ENCODE measurements around the gene SYS1. TPM values are rescaled to one million over a fixed set of nuclear protein-coding genes. Genes with fewer than 3 reads are reported as not detected.

SYS1 gene
- total RNA-seq, 1 experiment from 2014 or later = 29.1 TPM

DNA sequence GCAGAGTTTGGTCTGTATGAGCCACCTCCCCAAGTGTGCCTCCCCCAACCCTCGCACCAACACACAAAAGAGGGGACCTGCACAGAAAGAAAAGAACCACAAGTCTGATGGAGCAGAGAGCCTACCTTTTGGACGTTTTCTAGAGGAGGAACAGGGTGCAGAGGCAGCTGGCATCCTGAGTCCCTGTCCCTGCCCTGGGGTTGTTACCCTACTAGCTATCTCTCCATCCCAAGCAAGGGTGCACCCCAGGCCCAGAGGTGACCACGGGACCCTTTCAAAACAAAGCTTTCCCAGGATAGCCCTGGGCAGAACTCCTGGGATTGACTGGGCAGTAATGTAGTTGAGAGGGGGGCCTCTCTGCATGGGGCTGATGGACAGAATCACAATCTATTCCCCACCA is 45.1 kb upstream of the SYS1 start:
- no TSS peak for BruUV-seq (replicated peaks)
- Histone ChIP-seq H3K9me3 (ENCODE audit: control insufficient read depth, insufficient read depth, low read depth, low read length) (no peaks in the 10 kb centered on the region), H3K4me3 (ENCODE audit: low read depth in 2 of 2, low read length in 2 of 2) (no peak overlapping the region), H3K4me1 (ENCODE audit: control insufficient read depth, insufficient read depth, low read length) (peaks cover 10% of the 10 kb centered on the region), H3K27me3 (ENCODE audit: control insufficient read depth, insufficient read depth, low read length) (no peaks in the 10 kb centered on the region), H3K36me3 (ENCODE audit: control insufficient read depth, insufficient read depth, low read length) (no peaks in the 10 kb centered on the region), H3K27ac (ENCODE audit: low read length) (no peak overlapping the region)
- intact Hi-C loops (cut with micrococcal nuclease; ENCODE audit: unreplicated experiment) = no loop called here
- CTCF ChIA-PET = interaction anchor here (0.5 kb wide), 2 partner anchors 15 to 52 kb away, joined by 3 to 5 read pairs; no protein-coding TSS in a partner anchor
- no peak for DNase-seq (ENCODE audit: low read depth, low spot score)
- no peak for TF ChIP-seq TCF7L2 (IDR thresholded peaks at IDR 0.05; ENCODE audit: low read depth, low read length)
- TF ChIP-seq POLR2AphosphoS5 (IDR thresholded peaks at IDR 0.05; ENCODE audit: low read depth, low read length) = no peak
- no peak for TF ChIP-seq SIN3A (IDR thresholded peaks at IDR 0.05; ENCODE audit: borderline replicate concordance, insufficient read depth, low read depth, low read length)
- TF ChIP-seq REST (IDR thresholded peaks at IDR 0.05; ENCODE audit: insufficient read depth in 1 of 2, low read depth in 2 of 2, low read length in 1 of 2) = no peak
- TF ChIP-seq CTCF (IDR thresholded peaks at IDR 0.05) = no peak
- no peak for ATAC-seq
- in situ Hi-C loops (cut with HindIII; ENCODE audit: low pct_unique_long_range_greater_than_20kb, low sequenced_read_pairs) = no loop called here
- POLR2A ChIA-PET = no interaction called here

GRCh38 chr20:45318386-45318939 is 44.5 kb upstream of the SYS1 start:
- no peak for TF ChIP-seq POLR2AphosphoS5 (IDR thresholded peaks at IDR 0.05; ENCODE audit: low read depth, low read length)
- no peak for TF ChIP-seq TCF7L2 (IDR thresholded peaks at IDR 0.05; ENCODE audit: low read depth, low read length)
- TF ChIP-seq SIN3A (IDR thresholded peaks at IDR 0.05; ENCODE audit: borderline replicate concordance, insufficient read depth, low read depth, low read length) = no peak
- TF ChIP-seq REST (IDR thresholded peaks at IDR 0.05; ENCODE audit: insufficient read depth in 1 of 2, low read depth in 2 of 2, low read length in 1 of 2) = no peak
- no peak for TF ChIP-seq CTCF (IDR thresholded peaks at IDR 0.05)
- ChIA-PET POLR2A (no interaction called here), CTCF (interaction anchor here (0.5 to 1.1 kb wide), 14 partner anchors 19 to 1844 kb away, joined by 3 to 8 read pairs (median 5); no protein-coding TSS in a partner anchor)
- no peak for ATAC-seq
- no peaks in the 10 kb centered on the region for H3K27me3 ChIP-seq (ENCODE audit: control insufficient read depth, insufficient read depth, low read length)
- H3K9me3 ChIP-seq (ENCODE audit: control insufficient read depth, insufficient read depth, low read depth, low read length) = no peaks in the 10 kb centered on the region
- no peak overlapping the region; the same call in 1 of the 2 replicates for H3K27ac ChIP-seq (ENCODE audit: low read length)
- intact Hi-C loops (cut with micrococcal nuclease; ENCODE audit: unreplicated experiment) (no loop called here), in situ Hi-C loops (cut with HindIII; ENCODE audit: low pct_unique_long_range_greater_than_20kb, low sequenced_read_pairs) (no loop called here)
- H3K4me3 ChIP-seq (ENCODE audit: low read depth in 2 of 2, low read length in 2 of 2) = no peak overlapping the region
- BruUV-seq (replicated peaks) = no TSS peak
- H3K36me3 ChIP-seq (ENCODE audit: control insufficient read depth, insufficient read depth, low read length) = no peaks in the 10 kb centered on the region
- H3K4me1 ChIP-seq (ENCODE audit: control insufficient read depth, insufficient read depth, low read length) = peaks cover 10% of the 10 kb centered on the region
- no peak for DNase-seq (ENCODE audit: low read depth, low spot score)
